Stimulated activated CD8-positive, alpha-beta memory T cell treated with anti-CD3 and anti-CD28 coated beads, Interleukin-2, amount 100 ng/mL, for 48 hours (primary cell): Measurements from ENCODE around the gene NLGN1.
"Not testable (repeated sequence)": the region's sequence is repeated elsewhere in the genome, so short reads cannot be mapped to it uniquely, and the experiment has no call there.

Source experiments
- DNase-seq, 2 donors: peaks; one replicate each; pipeline ENCODE4 v3.0.0-alpha.2; 2020; ENCODE audit warnings: low read depth in 2 of 2

NLGN1 gene

DNA sequence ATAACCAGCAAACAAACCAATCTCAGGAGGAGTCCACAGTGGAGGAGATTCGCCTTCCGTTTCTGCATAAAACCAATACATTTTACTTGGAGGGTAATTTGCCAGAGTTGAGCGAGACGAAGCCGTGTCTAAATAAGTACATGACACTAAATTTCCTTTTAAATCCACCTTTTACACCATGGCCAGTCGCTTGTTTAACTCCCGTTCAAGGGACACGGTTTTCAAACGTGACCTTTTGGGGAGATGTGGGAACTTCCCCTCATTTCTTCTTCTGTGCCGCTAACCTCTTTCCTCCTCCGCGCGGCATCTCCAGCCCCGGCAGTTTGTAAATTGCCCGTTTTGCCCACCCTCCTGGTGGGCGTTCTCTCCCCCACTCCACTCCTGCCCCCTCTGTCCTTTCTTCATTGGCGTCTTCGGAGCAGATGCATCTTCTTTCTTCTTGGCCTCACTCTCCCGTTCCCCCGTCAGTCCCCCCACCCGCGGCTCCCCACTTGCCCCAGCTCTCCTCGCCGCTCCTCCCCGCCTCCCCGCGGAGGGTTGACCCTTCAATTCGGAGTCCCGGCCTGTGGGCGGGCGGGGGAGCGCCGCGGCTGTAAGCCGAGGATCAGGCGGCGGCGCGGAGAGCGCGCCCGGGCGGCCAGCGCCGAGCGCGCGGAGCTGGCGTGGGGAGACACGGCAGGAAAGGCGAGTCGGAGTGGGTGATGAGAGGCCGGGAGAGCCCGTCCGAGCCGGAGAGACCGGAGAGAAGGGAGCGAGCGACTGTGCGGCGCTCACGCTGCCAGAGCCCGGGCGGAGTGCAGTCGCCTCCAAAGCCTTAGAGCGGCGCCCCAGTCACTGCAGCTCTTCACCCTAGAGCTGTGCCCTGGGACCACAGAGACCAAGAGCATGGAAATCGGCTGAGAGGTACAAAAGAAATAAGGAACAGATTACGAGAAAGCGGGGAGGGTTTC lies at the start of gene NLGN1:
TSS of gene NLGN1 (plus strand) at position 584 of the 950 bp plus-strand sequence.
- no peak for DNase-seq

DNA sequence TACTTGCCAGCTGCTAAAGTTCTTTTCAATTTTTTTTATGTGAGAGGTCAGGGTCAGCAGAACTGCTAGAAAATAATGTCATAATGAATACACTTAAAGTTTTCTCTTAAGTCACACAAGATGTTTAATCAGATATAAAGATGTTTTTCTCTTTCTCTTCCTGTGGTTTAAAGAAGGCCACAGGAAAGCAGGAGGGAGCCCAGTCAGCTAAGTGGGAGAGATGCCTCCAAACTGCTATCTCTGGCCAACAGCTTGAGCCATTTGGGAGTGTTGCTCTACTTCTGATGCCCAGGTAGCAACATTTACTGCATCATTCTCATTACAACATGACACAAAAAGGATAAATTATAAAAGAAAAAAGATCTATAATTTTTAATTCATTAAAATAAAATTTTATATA lies 45.7 kb upstream of the NLGN1 start:
- no peak for DNase-seq

DNA sequence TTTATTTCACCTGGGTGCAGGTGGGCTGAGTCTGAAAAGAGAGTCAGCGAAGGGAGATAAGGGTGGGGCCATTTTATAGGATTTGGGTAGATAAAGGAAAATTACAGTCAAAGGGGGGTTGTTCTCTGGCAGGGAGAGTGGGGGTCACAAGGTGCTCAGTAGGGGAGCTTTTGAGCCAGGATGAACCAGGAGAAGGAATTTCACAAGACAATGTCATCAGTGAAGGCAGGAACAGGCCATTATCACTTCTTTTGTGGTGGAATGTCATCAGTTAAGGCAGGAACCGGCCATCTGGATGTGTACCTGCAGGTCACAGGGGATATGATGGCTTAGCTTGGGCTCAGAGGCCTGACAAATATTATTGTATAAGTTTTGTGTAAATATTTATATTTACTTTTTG lies 44.4 kb upstream of the NLGN1 start:
- DNase-seq: not testable (repeated sequence)

DNA sequence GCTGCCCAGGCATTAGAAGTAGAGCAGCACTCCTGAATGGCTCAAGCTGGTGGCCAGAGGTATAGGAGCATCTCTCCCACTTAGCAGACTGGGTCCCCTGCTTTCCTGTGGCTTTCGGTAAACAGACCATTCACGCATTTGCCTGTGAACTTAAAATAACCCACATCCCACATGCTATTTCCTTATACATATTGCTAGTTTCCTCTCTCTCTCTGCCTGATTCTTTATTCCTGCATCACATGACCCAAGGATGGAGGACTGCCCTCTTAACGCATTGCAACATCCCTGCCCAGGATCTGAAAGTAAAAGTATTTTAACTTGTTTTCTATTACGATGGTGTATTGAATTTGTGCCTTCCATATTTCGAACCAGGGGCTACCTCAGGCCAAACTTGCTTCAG lies 43.4 kb upstream of the NLGN1 start:
- no peak for DNase-seq

DNA sequence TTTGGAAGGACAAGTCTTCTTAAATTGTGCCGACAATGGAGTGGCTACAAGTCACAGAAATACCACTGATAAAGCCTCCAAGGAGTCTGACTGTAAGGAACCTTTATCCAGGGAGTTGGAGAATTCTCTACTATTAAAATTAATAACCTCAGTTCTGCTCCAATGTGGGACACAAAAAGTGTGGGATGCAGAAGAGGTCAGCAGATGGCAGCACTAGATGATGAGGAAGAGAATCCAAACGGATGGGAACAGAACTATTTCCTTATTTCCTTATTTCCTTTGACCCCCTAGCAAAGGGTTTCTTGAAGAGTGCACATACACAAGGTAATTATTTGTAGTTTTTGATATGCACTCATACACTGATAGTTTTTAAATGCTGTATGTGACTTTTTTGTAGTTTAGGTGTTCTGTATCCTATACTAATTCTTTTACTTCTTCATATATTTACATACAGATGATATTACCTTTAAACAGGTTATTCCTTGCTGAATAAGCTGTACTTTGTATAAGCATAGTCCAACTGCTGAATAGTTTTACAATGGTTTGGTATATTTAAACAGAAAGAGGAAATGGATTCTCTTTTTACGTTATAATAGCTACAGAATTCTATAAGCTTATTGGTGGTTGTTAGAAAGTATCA lies 25.6 kb upstream of the NLGN1 start:
- no peak for DNase-seq

DNA sequence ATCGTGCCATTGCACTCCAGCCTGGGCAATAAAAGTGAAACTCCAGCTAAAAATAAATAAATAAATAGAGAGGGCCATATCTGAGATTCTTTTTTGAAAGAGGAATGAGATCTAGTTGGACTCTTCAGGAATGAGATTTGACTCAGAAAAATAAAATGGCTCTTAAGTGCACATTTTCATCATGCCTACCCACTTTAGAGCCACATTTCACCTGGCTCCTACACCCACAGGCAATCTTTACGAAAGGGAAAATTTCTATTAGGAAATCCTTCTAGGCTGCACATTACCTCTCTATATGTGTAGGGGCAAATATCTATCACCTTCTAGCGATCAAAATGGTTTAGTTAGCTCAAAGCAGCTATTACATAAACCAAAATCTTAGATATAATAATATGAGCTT lies 16.9 kb upstream of the NLGN1 start:
- DNase-seq: no peak

DNA sequence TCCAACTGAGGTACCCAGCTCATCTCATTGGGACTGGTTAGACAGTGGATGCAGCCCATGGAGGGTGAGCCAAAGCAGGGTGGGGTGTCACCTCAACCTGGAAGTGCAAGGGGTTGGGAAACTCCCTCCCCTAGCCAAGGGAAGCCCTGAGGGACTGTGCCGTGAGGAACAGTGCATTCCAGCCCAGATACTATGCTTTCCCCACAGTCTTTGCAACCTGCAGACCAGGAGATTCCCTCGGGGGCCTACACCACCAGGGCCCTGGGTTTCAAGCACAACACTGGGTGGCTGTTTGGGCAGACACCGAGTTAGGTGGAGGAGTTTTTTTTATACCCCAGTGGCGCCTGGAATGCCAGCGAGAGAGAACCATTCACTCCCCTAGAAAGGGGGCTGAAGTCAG lies 15.6 kb upstream of the NLGN1 start:
- not testable (repeated sequence) for DNase-seq

DNA sequence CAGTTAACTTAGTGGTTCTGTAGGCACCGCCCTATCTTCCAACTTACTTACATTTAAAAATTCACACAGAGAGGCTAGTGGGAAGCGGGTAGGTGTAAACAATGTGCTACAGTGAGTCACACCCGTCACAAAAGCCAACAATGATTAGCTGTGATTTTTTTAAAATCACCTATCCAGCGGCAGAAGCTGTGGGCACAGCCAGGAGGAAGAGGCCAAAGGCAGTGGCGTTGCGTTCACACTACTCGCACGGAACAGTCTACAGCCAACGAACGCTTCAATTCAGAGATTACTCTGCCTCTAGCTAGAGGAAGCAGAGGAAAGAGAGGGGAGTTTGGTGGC lies 2.5 kb upstream of the NLGN1 start:
- no peak for DNase-seq

DNA sequence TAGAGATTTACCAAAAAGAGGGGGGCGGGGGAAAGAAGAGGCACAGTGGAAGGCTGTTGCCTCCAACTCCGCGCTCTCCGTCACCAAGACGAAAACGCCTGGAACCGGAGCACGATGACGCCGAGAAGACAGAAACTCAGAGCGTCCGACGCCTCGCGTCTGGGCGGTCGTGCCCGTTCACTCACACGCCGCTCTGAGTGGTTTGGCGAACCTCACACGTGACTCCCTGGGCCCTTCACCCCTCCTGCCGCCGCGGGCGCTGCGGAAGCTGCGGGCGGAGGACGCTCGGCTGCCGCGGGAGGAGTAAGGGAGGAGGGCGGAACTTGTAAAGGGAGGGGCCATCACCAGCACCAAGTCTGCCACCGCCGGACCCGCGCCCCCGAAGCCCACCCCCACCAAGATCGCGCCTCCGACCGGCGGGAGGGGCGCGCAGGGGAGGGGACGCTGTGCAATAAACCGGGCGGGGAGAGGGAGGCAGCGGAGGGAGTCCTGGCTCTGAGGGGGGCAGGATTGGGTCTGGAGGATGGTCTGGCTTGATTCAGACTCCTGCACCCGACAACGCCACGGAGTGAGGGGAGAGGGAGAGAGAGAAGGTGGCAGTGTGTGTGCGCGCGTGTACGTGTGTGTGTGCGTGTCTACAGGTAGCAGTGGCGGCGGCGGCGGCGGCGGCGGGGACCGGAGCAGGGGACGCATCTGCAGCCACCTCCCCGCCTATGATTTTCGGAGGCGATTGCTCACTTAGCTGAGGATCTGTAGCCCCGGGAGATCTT lies 1.9 kb upstream of the NLGN1 start:
- peak; percentile 17 to 36 for DNase-seq

DNA sequence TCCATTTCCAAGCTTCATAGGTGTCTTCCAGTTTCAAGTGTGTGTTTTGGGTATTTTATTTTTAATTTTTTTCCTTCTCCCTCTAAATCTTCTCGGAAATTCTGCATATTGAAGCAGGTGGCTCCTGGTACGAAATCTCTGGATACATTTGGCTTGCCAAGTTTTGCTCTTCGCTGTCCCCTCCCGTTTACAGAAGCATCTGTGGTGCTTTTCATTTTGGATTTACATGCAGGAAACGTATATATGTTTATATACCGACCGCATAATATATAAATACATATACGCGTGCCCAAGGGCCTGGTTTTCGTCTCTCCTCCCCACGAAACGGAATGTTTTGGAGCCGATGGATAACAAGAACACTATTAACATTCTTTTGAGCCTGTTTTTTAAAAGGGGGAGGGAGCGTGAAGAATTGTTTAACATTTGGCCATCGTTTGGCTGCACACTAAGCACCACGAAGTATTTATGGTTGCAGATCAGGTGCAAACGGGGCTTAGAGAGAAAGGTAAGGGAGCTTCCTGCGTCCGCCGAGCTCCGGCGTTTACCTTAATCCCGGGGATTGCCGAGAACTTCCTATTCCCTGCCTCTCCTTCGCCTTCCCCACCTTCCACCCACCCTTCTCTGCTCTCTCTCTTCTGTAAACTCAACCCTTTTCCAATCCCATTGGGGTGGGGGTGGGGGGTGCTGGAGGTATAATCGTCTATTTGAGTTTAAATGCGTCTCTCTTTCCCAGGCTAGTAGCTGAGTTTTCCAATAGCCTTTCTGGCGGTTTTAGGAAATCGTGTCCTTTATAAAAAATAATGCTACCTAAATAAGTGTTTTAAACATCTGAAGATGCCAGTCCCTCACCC lies 1.1 kb upstream of the NLGN1 start:
- no peak for DNase-seq

DNA sequence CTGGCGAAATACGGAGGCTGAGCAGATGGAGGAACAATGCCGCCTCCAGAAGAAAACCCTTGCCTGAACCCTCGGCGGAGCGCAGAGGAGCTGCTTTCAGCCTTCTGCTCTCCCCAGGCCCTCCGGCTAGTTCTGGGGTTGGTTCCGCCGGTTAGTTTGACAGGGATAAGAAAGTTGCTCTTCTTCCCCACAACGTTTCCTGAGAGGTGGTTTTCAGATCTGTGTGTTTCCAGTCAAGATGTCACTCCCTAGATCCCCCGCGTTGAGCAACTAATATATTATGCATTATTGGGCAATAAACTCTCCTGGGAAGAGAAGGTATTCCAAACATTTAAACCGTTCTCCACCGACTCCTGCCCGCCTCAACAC lies 551 bp downstream of the NLGN1 start:
- no peak for DNase-seq

DNA sequence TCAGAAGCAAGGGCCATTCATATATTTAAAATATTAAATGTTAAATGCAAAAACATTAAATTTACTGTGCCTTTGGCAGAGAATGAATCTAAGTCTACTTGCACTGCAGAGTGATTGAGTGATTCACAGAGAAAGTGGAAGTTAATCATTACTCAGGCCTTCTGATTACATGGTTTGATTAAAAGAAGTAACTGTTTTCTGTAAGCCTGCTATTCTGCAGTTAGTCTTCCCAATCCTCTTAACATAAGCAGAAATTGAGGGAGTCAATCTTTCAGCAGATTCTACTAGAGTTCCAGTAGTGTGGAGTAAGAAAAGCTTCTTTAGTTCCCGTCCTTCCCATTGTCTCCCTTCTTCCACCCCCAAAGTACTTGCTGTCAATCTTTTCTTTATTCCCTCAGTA lies 1.5 kb downstream of the NLGN1 start:
- DNase-seq: no peak

DNA sequence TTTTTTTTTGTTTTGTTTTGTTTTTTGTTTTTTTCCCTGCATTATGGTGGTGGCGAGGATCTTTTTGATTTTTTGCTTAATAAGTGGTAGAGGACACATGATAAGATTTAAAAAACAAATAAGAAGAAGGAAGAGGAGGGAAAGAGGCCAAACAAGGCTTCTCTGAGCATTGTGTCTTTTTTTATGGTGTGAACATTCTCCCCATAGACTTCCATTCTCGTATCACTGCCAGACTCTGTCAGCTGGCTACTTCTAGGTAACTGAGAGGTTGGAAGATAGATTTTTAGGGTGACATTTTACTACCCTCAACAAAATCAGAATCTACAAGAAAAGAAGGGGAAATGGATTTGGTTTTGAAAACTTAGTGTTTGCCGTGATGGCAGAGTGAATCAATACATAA lies 3.8 kb downstream of the NLGN1 start:
- no peak for DNase-seq

DNA sequence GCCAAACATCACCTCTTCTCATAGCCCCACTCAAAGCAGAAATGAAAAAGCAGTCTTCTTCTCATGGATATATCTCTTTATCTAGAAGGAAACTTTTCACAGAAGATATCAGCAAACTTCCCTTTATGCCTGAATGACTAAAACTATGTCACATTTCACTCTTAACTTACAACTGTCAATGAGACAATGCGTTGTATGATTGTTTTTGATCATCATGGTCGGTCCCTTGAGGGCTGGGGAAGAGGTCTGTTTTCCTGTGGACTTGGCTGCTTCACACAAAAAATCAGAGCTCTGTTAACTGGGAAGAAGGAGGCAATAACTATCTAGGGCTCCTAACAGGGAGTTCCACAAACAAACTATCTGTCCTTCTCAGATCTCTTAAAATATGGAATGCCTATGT lies 5.1 kb downstream of the NLGN1 start:
- DNase-seq: no peak

DNA sequence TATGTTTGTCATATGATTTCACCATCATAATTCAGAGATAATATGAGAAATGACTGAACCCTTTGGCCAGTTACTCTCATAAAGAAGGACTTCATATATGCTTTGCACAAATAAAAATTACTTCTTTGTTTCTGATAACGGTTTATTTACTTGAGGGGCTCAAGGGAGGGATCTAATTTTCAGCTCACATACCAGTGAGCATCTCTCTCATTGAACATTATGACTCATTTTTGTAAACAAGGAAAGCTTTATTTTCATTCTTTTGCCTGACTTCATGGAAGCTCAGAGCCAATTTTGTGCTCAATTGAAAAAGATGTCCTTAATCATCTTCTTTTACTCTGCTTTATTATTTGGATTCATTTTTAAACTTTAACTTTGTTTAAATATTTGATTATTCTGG lies 5.8 kb downstream of the NLGN1 start:
- DNase-seq: no peak

DNA sequence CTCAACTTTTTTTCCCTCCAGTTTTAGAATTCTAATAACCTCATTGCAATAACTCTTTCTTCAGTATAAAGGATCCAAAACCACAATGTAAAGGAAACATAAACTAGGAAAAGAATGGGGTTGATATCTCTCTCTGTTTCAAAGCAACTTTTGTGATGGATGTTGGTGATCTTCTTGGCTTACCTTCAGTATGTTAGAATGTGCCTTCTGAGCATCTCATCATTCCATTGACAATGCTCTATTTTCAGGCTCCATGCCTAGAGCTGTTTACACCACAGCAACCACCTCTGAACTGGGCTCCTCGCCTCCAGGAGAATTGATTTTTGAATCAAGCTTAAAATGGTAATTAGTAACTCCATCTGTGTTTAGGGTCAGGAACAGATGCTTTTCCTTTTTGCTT lies 6.6 kb downstream of the NLGN1 start:
- no peak for DNase-seq

DNA sequence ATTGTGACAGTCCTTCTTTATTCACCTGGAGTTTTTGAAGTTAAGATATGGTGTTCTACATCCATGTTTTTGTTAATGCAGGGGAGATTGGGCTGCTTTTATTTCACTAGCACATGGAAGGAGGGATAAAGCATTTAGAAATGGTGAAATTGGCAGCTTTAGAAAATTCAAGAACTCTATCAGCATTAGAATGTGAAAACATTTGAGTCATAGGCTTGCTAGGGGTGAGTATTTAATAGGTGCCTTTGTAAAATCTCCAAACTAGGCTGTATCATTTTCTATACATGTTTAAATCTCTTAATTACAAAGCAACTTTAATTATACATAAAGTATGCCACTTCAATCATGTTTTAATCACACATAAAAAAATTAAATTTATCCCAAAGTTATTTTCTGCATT lies 12.9 kb downstream of the NLGN1 start:
- no peak for DNase-seq

DNA sequence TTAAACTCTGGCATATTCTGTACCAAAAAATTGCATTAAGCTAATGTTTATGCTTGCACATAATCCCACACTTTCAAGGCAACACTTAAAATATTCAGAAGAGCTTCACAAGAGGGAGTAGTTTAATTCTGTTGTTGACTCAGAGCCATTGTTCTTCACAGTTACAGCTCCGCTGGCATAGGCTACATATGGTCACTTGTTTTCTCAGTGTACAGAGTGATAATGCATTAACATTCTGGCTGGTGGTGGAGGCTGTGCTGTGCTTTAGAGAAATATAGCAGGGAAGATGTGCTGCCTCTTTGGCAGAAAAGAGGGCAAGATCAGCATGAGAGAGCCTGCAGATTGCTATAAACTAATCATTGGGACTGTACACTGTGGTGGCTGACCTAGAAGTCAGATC lies 13.3 kb downstream of the NLGN1 start:
- DNase-seq: no peak

DNA sequence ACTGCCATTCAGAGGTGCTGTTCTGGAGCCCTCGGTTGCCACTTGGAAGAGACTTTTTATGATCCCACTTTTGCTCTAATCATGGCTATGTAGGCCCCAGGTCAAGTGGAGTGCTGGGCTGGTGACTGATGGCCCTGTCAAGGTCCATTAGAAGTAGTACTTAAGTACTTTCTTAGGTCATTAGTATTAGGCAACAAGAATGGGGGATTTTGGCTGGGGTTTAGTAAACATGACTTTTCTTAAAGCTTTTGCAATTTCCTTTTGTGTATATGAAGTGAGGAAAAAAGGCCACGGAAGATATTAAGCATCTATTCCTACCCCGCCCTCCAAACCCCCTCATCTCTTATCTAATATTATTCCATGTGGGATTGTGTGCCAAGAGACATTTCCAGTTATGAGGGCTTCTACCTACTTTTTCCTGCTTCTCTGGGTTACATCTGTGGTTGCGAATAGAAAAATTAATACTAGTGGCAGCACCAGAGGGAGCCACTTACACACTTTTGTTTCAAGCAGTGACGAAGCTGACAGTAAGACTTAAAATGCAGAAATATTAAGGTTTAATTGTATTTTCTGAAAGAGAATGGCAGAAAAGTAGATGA lies 13.9 kb downstream of the NLGN1 start:
- no peak for DNase-seq

DNA sequence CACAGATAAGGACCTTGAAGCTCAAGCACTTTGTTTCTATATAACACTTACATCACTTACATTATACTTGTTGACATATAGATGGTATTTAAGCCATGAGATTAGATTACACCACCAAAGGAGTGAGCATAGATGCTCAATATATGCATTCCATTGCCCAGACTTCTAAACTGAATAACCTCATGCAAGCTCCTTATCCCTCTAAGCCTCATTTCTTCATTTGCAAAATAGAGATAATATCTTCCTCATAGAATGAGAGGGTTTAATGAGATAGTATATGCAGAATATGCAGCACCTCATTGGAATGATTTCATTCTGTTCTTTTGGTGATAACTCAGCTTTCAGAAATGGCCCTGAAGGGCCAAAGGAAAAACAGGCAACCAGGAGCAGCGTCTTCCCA lies 18.5 kb downstream of the NLGN1 start:
- DNase-seq: no peak

DNA sequence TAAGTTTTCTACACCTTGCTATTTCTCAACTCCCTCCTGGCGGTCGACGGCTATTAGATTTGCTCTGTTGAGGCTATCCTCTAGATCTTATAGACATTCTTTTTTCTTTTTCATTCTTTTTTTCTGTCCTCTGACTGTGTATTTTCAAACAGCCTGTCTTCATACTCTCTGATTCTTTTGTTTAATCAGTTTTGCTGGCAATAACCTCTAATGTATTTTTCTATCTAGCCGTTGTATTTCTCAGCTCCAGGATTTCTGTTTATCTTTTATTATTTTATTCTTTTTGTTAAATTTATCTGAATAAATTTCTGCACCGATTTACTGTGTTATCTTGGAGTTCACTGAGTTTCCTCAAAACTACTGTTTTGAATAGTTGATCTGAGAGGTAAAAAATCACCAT lies 31.5 kb downstream of the NLGN1 start:
- DNase-seq: no peak
